GM12865 (cell line): ENCODE measurements around the gene DAPK2.

Experiments
- DNase-seq: peaks from one replicate; pipeline ENCODE4 v3.0.0; 2010; ENCODE audit warnings: low read depth
- H3K4me3 ChIP-seq: 2 replicates; pipeline ENCODE4 v1.5.1; 2011; ENCODE audit warnings: mild to moderate bottlenecking, low read depth, low read length, control low read depth
- CTCF ChIP-seq: IDR thresholded peaks from 2 replicates; pipeline ENCODE4 v1.5.1; 2011; ENCODE audit warnings: low read length, control low read depth, low read depth, inconsistent platforms; ENCODE audit not compliant: insufficient read depth; ENCODE audit errors: missing control alignments

The DAPK2 gene

GRCh38 chr15:63909819-63910437 is 136.4 kb downstream of the DAPK2 start:
- DNase-seq = no peak
- no peak for TF ChIP-seq CTCF
- H3K4me3 ChIP-seq = no peak overlapping the region

- TF ChIP-seq CTCF = no peak
- no peak for DNase-seq
Measured at GRCh38 chr15:63908991-63909390, 137.3 kb downstream of the DAPK2 start.

GRCh38 chr15:63908281-63908680 is 138.0 kb downstream of the DAPK2 start:
- TF ChIP-seq CTCF = no peak
- H3K4me3 ChIP-seq = no peak overlapping the region
- DNase-seq = no peak

More at GRCh38 chr15:63908991-63909390, 137.3 kb downstream of the DAPK2 start:
- H3K4me3 ChIP-seq = no peak overlapping the region

GRCh38 chr15:63907521-63907920 is 138.8 kb downstream of the DAPK2 start:
- H3K4me3 ChIP-seq = no peak overlapping the region
- TF ChIP-seq CTCF = no peak
- DNase-seq = no peak

DNA sequence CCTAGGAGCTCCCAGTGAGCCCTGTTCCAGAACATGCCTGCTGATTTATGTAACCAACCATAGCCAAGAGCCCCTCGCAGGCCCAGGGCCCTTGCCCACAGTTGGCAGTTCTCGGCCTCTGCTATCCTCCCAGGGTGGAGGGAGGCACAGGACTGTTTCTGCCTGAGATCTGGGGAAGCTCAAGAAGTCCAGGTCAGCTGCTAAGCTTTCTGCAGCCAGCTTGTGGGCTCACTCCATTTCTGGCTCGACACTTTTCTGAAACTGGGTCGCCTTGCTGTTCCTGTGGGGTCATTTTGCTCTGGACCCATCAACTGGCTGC is 140.1 kb downstream of the DAPK2 start:
- TF ChIP-seq CTCF = no peak
- no peak overlapping the region for H3K4me3 ChIP-seq

DNA sequence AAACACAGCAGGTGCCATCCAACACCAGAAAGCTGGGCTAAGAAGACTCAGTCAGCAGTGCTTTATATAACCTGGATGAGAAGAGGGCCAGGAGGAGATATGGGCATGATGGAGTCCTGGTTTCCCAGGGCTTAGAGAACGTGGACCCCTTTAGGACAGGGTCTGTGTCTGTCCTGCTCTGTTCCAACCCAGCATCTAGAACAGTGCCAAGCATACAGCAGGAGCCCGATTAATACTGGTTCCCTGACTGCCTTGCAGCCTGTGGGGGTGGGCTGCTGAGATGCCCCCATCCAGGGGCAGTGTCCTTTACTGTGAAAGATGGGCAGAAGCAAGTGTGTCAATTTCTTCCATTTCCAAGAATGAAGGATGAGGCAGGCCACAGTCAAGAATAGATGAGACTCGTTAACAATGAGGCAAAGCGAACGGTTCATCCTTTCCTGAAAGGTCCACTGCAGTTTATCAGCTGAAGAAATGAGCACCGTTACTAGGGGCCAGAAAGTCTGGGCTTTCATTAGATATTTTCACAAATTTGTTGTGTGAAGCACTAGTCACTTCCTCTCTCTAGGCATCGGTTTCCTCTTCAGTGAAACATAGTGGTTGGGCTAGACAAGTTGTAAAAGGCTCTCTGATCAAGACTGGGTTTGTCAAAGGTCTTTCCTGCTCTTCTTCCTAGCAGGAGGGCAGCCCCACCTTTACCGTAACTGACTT is 140.6 kb downstream of the DAPK2 start:
- no peak for TF ChIP-seq CTCF
- H3K4me3 ChIP-seq = no peak overlapping the region
- DNase-seq = peak; percentile 67

More for the DNA sequence above, 140.1 kb downstream of the DAPK2 start:
- no peak for DNase-seq

DNA sequence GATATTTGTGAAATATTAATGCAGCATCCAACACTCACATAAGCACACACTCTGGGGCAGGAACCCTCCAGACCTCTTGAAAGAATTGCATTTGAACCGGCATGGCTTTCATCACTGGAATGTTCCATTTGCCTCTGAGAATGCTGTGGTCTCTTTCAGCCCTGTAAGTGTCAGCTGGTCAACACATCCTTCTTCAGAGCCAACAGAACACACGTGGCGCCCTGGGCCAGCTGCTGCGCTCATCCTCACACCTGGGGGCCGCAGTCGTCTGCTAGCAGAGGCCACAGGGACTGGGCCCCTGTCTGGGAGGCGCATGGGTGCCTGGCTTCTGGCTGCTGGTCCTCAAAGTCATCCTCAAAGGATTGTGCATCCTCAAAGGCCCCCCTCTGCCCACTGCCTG is 141.2 kb downstream of the DAPK2 start:
- DNase-seq = no peak
- TF ChIP-seq CTCF = no peak
- no peak overlapping the region for H3K4me3 ChIP-seq
